Activated T-cell treated with anti-CD3 and anti-CD28 coated beads for 24 hours (primary cell): ENCODE measurements around the gene TM6SF1.
"Not testable (repeated sequence)": the region's sequence is repeated elsewhere in the genome, so short reads cannot be mapped to it uniquely, and the experiment has no call there.

Experiments used
- DNase-seq: peaks from one replicate; pipeline ENCODE4 v3.0.0-alpha.2; 2020; ENCODE audit warnings: low read depth

TM6SF1 gene

DNA sequence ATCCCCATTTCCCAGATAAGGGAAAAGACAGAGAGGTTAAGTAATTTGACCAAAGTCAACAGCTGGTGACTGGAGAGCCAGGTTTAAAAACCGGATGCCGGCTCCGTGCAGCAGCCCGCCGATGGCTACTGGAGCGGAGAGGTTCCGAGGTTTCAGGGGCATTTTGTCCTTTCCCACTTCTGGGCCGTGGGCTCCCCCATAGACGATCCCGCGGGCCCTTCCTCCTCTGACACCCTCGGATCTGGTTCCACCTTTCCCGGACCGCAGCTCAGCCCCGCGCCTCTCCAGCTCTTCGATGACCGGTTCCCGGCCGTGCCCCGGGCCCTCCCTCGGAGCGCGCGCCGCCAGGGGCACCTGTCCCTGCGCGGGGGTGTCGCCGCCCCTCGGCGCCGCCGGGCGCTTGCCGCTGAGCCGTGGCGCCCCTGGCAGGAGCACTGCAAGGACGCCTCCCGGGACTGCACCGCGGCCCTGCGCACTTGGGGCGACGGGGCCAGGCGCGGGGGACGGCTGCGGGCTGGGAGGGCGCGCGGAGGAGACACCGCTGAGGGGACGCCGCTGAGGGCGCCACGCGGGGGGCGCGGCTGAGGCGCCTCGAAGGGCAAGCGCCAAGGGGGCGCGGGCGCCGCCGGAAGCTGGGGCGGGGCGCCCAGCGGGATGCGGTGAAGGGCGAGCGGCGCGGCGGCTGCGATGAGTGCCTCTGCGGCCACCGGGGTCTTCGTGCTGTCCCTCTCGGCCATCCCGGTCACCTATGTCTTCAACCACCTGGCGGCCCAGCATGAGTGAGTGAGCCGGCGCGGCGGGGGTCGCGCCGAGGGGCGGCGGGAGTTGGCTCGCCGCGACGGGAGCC is at the start of gene TM6SF1:
Gene TM6SF1, plus strand, starts transcription at position 652 of the 847 bp plus-strand sequence. Its CDS starts 36 bp downstream, at position 688.
- no peak for DNase-seq

DNA sequence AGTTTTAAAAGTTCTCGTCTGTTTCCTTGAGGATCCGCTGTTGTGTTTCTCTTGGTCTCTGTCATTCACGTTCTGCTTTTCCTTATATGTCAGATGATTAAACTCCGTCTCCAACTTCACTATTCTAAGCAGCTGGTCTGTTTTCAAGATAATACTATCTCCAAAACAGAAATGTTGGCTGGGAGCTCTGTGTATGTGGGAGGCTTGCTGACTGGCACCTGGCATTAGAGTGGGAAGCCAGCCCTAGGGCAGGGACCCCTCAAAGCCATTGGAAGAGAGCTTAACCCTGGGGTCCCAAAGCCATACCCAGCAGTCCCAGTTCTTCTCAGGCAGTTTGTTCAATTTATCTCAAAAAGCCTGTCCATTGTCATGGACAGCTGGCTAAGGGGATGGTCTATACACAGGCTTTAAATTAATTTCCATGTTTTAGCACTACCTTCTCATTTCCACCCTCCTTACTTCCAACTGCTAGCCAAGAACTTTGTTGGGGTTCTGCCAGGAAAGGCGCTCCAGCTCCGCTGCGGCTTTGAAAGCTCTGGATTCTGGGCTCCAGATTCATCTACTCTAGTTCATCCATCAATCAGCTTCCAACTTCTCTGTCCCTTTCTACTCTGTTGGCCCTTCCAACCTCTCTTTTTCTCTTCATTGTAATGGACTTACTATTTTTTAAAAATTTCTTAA is 49.6 kb upstream of the TM6SF1 start:
- DNase-seq, result no peak

DNA sequence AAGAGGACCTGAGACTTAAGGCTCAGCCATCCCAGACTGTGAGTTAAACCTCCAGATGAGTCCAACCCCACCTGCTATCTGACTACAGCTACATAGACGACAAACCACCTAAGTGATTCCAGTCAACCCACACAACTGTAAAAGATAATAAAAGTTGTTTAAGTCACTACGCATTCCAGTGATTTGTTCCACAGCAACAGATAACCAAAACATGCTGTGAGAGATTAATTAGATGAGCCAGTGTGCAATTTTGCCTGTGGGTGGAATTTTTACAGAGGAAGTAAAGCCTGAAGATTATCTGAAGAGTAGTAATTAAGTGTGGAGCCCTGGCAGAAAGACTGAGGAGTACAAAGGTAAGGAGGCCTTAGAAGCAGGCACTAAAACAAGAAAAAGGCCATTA is 45.8 kb upstream of the TM6SF1 start:
- no peak for DNase-seq

DNA sequence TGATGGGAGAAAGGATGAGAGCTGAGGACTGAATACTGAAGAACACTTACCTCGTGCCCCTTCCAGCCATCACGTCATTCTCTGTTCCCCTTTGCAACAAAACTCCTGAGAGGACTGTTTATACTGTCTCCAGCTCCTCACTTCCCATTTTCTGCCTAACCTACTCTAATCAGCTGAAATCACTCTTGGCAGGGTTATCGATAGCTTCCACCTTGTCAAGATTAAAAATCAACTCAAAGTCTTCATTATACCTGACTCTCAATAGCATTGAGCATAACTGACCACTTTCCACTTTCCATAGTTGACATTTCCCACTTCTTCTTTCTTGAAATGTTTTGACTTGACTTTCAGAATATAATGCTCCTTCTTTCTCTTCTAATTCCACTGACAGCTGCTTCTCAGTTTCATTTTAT is 44.7 kb upstream of the TM6SF1 start:
- no peak for DNase-seq

DNA sequence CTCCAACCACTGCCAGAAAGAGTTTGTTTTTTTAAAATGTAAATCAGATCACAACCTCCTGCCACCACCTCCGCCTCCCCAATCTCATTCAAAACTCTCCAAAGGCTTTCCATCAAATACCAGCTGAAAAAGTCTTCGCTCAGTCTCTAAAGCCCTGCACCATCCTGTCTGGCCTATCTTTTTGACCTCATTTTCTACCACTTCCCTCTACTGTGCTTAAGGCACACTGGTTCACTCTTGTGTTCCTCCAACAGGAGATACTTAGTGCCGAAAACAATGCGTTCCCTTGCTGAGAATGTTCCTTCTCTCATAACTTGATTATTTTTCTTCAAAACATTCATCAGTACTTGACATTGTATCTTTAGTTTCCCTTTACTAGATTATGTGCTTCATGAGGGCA is 43.9 kb upstream of the TM6SF1 start:
- DNase-seq, result no peak

DNA sequence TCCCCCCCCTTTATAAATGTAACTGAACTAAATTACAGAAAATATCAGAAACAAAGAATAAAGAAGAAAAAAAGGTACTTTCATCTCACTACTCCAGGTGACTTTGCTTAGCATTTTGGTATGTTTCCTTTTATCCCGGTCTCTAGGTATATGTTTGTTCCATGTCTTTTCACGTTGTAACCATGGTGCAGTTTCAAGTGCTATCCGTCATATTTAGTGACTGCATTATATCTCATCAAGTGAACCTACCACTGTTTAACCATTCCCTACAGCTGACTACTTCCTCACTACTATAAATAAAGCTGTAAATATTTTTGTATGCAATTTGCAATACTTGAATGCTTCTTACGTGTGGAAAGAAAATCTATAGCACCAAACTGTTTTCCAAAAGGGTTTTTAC is 42.6 kb upstream of the TM6SF1 start:
- DNase-seq, result no peak

DNA sequence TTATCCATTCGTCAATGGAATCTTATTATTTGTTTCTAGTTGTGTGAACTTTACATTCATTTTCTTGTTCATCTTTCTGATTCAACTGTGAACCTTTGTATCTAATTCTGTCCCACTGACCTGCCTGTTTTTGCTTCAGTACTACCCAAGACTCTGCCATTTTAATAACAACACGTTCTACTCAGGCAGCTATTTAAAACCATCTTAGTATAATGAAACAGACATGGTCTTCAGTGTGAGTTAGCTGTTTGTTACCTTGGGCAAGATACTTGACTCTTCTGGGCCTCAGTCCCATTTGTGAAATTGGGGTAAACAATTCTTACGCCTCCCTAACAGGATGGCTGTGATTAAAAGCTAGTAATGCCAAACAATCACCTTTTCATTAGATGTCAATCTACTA is 42.0 kb upstream of the TM6SF1 start:
- no peak for DNase-seq

DNA sequence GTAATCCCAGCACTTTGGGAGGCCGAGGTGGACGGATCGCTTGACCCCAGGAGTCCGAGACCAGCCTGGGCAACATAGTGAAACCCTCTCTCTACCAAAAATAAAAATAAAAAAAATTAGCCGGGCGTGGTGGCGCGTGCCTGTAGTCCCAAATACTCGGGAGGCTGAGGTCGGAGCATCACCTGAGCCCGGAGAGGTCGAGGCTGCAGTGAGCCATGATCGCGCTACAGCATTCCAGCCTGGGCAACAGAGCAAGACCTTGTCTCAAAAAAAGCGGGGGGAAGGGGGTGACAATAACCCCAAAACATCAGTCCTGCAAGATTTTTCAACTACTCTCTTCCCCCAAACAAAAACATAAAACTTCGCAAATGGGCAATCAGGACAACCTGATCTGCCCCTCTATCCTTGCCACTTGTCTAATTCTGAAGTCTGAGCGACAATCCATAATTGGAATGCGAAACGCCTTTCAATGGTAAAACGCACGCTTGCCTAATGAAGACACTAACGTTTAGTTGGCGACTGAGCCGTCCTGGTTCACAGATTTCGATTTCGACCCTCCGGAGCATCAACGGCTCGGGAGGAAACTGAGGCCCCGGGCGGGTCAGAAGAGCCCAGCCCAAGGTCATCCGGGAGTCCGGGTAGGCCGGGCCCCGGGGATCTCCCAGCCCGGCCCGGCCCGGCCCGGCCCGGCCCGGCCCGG is 41.3 kb upstream of the TM6SF1 start:
- DNase-seq, result no peak

DNA sequence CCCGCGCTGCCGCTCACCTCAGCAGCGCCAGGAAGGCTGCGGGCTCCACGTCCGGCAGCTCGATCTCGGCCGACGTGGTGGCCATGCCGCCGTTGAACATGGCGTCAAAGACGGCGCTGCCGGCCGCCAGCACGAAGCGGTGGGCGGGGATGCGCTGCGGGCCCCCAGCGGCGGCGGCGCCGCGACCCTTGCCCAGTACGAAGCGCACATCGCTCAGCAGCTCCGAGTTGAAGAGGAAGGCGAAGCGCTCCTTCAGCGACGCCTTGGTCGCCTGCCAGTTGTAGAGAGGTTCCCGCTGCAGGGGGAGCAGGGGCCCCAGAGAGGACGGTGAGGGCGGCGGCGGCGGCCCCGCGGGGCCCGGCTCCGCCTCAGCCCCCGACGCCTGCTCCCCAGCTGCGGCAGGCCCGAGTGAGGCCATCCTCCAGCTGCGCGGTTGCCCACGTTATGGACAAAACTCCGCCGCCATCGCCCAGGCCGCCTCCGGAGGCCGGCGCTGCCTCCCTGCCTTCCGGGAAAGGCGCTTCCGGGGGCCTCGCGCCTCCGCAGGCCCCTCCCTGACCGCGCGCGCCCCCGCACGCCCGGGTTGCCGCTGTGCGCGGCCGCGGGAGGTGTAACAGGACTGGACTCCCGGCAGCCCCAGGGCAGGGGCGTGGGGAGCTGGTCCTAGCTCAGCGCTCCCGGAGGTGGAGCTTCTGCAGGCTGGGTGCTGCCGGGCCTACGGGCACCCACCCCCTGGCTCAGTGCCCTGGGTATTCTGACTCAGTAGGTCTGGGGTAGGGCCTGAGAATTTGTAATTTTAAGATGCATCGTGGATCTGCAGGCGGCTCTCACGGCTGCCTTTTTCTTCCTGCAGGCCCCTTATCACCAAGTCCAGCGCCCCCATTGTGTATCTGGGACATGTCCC is 40.5 kb upstream of the TM6SF1 start, which contains the start of gene BTBD1:
Gene BTBD1, minus strand, starts transcription at position 519 of the 904 bp plus-strand sequence. Its CDS starts 101 bp downstream, at position 418.
- peak; percentile 88 for DNase-seq

DNA sequence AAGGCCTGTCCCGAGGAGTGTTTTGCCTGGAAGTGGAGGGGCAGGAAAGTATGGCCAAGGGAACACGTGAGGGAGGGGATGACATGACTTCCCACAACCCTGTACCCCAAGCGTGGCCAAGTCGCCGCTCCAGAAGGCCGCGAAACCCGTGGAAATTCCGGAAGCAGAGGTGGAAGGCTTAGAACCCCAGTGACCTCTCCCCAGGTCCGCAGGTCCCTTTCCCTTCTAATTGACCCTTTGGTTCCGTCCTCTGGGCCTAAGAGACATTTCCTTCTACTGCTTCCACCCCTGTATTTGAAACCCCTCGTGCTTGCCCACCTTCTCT is 39.8 kb upstream of the TM6SF1 start:
- DNase-seq, result no peak

DNA sequence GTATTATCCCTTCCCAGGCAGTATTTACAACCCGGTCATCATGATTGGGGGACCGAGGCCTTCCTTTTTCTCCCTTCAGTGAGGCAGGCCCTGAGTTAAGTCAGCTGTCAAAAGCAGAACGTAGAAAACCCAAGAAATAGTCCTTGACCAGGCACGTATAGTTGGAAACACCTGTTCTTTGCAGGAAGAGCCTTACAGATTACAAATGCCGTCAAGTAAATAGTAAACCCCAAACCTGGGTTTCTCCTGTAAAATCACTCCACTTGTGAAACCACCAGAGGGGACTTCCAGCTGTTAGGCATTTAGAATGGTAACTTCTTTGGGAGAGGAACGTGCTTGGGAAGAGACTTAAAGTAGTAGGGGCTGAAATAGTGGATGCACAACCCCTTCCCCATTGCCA is 39.4 kb upstream of the TM6SF1 start:
- no peak for DNase-seq

DNA sequence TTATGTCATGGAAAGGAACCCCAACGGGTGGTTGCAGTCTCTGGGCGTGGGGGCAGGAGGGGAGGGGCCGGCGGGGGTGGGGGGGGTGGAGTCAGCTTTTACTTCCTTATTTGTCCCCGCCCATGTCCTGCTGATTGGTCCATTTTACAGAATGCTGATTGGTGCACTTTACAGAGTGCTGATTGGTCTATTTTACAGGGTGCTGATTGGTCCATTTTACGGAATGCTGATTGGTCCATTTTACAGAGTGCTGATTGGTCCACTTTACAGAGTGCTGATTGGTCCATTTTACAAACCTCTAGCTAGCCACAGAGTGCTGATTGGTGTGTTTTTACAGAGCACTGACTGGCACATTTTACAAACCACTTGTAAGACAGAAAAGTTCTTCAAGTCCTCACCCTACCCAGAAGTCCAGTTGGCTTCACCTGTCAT is 38.2 kb upstream of the TM6SF1 start:
- peak; percentile 12 for DNase-seq

DNA sequence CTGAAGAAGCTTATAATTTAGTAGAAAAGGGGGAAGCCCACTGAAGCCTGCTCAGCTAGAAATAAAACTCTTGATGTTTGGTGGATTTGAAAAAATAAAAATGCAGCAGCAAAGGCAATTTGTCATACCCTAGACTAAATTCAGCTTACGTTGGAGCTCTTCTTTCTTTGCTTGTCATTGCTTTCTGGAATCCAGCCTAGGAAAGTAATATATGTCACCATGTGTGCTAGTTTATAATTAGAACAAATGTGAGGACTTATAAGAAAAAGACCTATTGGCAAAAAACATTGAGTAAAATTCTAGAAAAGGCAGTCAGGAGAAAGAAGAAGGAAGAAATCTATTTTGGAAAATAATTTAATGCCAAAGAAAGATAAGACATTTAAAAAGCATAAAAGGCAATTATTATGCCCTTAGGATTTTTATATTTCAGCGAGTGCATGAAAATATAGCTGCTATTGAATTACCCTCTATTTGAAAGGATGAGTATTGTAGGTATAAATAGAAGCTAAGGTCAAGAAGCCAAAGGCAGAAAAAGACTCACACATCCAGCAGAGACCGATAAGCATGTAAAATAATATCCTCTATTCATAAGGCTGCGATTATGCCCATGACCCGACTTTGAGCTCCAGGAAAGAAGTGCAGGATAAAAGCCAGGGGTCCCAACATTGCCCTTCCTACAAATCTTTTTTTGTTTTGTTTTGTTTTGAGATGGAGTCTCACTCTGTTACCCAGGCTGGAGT is 29.8 kb upstream of the TM6SF1 start:
- no peak for DNase-seq

DNA sequence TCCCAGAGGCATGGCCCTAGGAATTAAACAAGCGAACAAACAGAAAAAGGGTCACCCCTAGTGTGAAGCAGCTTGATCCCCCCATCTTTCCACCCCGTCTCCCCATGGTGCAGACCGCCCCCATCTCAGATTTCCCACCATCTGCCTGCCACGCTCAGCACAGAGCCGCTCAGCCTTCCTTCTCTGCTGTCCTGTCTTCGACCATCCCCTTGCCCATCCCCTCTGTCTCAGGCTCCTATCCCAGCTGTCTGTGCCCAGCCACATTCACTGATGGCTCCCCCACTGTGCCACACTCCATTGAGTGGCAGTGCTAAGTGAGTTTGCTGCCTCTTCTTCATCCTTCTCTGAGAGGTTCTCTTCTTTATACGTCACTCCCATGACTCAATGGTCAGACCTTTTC is 28.7 kb upstream of the TM6SF1 start:
- no peak for DNase-seq

DNA sequence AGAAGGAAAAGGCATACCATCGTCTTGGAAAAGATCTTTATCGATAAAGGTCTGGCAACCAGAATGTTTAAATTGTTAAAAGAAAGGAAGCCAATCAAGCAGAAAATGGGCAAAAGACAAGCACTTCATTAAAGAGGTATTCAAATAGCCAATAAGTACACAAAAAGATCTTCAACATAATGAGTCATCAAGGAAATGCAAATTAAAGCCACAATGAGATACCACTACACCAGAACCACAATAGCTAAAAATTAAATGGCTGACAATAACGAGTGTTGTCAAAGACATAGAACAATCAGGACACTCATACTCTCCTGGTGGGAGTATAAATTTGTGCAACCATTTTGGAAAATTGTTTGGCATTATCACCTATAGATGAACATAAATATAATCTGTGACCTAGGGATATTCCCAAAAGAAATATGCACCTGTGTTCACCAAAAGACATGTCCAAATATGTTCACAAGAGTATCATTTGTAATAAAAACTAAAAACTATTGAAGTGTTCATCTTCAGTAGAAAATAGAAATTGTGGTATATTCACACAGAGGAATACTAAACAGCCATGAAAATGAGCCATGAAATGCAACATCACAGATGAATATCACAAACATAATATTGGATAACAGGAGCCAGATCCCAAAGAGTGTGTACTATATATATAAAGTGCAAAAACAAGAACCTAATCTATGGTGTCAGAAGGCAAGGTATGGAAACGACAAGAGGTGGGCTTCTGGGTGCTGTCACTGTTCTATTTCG is 26.0 kb upstream of the TM6SF1 start:
- DNase-seq, result no peak

DNA sequence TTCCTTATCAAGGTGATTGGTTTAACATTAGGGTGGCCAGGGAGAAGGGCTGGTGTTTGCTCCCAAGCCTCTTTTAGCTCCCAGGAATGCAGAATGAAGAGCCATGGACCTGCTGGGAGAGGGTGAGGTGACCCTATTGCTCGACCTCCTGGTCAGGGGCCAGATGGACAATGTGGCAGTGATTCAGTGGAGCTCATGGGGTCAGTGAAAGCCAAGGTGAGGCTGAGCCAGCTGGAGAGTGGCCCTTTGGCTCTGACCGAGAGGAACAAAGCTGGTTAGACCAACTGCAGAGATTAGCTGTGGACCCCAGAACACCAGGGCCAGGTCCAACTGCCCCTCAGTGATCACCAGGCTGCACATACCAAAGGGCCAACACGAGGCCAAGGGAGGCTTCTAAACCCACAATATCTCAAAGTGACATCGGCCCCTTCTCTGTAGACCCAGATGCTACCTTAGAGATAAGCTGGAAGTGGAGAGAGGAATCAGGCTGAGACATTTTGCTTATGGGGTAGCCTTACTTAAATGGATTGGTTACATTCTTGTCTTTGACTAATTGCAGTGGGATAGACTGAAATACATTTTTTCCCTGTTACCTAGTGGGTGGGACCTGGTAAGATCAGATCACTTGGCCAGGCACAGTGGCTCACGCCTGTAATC is 24.6 kb upstream of the TM6SF1 start:
- DNase-seq, result no peak

DNA sequence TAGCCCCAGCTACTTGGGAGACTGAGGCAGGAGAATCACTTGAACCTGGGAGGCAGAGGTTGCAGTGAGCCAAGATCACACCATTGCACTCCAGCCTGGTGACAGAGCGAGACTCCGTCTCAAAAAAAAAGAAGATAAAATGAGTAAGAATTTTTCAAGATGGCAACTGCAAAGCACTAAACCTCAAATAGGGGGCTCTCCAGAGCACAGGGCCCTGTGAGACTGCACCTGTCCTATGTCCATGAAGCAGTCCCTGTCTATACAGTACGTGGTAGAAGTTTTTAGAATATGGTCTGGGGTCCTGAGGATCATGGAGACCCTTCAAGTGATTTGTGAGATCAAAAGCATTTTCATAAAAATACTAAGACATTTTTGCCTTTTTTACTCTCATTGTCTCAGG is 22.0 kb upstream of the TM6SF1 start:
- not testable (repeated sequence) for DNase-seq

DNA sequence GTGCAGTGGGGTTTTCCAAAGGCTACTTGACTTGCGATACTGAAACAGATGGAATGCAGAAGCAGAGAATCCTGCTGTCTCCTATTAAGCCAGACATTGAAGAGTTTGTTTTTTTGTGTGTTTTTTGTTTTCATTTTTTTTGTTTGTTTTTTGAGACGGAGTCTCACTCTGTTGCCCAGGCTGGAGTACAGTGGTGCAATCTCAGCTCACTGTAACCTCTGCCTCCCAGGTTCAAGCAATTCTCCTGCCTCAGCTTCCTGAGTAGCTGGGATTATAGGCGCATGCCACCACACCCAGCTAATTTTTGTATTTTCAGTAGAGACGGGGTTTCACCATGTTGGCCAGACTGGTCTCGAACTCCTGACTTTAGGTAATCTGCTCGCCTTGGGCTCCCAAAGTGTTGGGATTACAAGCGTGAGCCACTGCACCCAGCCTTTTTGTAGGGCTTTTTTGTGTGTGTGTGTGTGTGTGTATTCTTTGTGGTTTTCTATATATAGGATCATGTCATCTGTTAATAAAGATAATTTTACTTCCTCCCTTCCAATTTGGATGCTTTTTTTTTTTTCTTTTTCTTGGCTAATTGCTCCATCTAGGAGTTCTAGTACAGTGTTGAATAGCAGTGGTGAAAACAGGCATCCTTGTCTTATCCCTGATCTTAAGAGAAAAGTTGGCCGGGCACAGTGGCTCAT is 21.4 kb upstream of the TM6SF1 start:
- DNase-seq, result not testable (repeated sequence)

DNA sequence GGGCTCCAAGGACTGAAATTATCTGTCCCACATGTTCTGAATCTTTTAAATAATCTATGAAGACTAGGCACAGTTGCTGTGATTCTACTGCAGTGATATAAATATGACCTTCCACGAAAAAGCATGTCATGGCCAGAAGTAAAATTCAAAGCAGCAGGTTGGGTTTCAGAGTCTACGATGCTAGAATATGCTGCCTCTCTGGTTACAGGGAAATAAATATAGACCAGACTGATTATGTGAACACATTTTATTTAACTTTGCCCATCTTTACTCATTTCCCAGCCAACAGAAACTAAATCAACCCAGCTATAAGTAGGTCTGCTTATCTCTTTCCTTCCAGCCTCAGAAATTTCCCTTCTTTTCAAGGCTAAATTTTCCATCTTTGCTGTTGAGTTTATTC is 19.9 kb upstream of the TM6SF1 start:
- DNase-seq, result no peak
